NCI-H2081 (cell line): ENCODE measurements around the gene VDAC1.

ENCODE experiments used
- DNase-seq, 2 experiments: peaks; one replicate each; lab custom pipeline; 2025; lab: John Stamatoyannopoulos, UW

VDAC1 gene

GRCh38 chr5:133926489-133927299 is 78.1 kb downstream of the VDAC1 start:
- peak in 1 of 2 experiments; percentile 50 for DNase-seq

GRCh38 chr5:133925866-133926488 is 78.8 kb downstream of the VDAC1 start:
- DNase-seq = no peak

DNA sequence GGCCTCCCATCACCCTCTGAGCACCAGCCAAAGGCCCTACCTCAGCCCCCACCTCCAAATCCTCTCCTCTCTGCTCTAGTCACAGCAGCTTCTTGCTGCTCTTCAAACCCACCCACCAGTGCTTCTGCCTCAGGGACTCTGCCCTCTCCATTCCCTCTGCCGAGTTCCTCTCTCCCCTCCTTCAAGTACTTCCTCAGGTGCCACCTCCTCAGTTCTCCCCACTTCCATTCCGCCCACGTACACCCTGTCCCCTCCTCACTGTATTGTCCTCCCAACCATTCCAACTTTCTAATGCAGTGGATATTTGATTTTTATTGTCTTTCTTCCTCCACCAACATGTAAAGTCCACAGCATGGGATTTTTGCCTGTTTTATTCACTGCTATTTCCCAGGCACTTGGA is 79.5 kb downstream of the VDAC1 start:
- no peak for DNase-seq

- peak in 1 of 2 experiments; percentile 32 for DNase-seq
Observed at GRCh38 chr5:133924221-133924920, 80.4 kb downstream of the VDAC1 start.

DNA sequence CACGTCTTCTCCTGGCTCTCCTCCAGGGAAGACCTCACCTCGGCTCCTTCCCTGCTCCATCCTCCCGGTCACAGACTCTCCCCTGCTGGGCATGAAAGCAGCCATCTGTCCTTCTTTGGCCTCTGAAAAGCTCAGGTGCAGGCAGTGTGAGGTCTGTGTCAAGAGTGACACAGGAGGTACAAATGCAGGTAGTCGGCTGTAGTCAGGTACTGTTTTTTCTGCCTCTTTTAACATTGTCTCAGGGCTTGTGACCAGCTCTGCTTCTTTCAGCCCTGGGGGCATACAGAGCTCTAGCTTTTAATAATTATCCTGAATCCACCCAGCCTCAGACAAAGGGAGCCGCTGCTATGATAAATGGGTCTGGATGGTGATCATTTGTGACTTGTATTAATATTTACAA is 82.8 kb downstream of the VDAC1 start:
- peak; percentile 37 to 69 for DNase-seq
